ENCODE measurements around the gene ETFA. TPM values are rescaled to one million over a fixed set of nuclear protein-coding genes. Genes with fewer than 3 reads are reported as not detected.

ETFA gene
- total RNA-seq, 1 experiment from 2014 or later = 362 TPM

DNA sequence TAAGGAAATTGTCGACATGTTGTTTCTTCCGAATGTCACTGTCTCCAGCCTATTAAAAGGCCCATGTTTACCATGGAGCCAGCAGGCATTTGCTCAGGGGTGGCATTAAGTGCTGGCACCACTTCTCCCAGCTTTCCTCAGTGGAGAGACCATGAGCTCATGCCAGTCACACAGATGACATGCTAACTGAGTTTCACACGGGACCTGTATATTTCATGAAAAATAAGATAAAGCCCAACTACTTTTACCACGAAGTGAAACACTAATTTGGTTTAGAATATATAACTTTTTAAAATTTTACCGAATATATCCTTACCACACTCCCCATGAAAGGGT, 93.4 kb downstream of the ETFA start:
- H3K27me3 ChIP-seq = no peaks in the 10 kb centered on the region
- H3K9me3 ChIP-seq = no peaks in the 10 kb centered on the region
- DNase-seq = no peak
- H3K36me3 ChIP-seq = peaks cover 50% of the 10 kb centered on the region
- H3K4me3 ChIP-seq = no peak overlapping the region

DNA sequence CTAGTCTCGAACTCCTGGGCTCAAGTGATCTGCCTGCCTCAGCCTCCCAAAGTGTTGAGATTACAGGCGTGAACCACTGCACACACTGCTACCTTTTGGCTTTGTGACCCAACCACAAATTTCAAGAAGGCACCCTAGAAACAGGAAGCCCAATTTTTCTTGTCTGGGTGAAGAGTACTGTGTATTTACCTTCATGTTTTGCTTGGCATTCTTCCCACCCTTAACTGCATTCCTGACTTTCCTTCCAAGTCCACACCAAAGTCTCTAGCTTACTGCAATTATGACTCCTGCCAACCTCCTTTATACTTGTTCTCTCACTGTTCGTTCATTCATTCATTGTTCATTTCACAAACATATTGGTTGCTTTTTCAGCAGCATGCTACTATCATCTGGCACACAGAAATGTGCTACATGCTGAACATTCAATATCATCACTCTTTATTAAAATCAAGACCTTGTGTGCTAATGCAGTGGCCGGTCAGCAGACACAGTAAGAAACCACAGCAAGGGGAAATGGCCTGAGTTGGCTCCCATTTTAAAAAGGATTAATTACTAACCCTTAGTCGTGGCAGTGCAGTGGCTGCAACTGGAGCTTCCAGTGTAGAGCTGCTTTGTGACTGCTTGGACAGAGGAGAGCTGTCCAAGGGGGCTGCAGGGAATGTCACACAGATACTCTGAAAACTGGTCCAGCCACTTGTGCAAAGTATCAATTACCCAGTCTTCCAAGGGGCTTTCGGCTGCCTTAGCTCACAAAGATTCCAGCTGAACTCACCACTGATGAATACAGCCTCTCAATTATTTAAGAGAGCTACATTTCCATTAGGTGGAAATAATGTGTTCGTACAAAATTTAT, 94.0 kb downstream of the ETFA start:
- H3K9me3 ChIP-seq = no peaks in the 10 kb centered on the region
- DNase-seq = no peak
- peaks cover 55% of the 10 kb centered on the region for H3K36me3 ChIP-seq
- no peaks in the 10 kb centered on the region for H3K27me3 ChIP-seq
- no peak overlapping the region for H3K4me3 ChIP-seq

GRCh38 chr15:76215634-76216033, 95.6 kb downstream of the ETFA start:
- Histone ChIP-seq H3K4me3 (no peak overlapping the region), H3K27me3 (no peaks in the 10 kb centered on the region), H3K36me3 (peaks cover 66% of the 10 kb centered on the region), H3K9me3 (no peaks in the 10 kb centered on the region)
- no peak for DNase-seq

DNA sequence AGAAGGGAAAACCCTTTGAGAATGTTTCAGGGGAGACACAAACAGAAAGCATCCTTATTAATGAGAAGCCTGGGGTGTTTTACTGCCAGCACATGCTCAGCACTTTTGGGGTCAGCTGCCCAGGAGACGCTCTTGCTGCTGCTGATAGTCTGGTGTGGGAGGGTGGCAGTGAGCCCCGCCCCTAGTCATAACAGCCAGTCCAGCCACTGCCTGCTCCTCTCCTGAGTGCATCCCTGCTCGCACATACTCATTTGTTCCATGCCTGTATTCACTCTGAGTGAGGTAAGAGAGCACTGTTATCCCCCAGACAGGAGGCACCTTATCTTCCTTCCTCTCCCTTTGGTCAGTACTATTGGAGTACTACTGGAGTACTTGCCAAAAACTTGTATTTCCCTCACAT, 101.3 kb downstream of the ETFA start:
- H3K4me3 ChIP-seq = no peak overlapping the region
- DNase-seq = no peak
- no peaks in the 10 kb centered on the region for H3K27me3 ChIP-seq
- peaks cover 80% of the 10 kb centered on the region for H3K36me3 ChIP-seq
- no peaks in the 10 kb centered on the region for H3K9me3 ChIP-seq

GRCh38 chr15:76209523-76209922, 101.7 kb downstream of the ETFA start:
- Histone ChIP-seq H3K9me3 (no peaks in the 10 kb centered on the region), H3K36me3 (peaks cover 78% of the 10 kb centered on the region), H3K27me3 (no peaks in the 10 kb centered on the region), H3K4me3 (no peak overlapping the region)
- DNase-seq = no peak

- Histone ChIP-seq H3K27me3 (no peaks in the 10 kb centered on the region), H3K9me3 (no peaks in the 10 kb centered on the region), H3K4me3 (no peak overlapping the region), H3K36me3 (peaks cover 74% of the 10 kb centered on the region)
- no peak for DNase-seq
Observed at GRCh38 chr15:76208786-76209424, 102.4 kb downstream of the ETFA start.

GRCh38 chr15:76208084-76208785, 103.0 kb downstream of the ETFA start:
- no peak overlapping the region for H3K4me3 ChIP-seq
- no peaks in the 10 kb centered on the region for H3K9me3 ChIP-seq
- H3K27me3 ChIP-seq = no peaks in the 10 kb centered on the region
- peaks cover 69% of the 10 kb centered on the region for H3K36me3 ChIP-seq
- DNase-seq = no peak

DNA sequence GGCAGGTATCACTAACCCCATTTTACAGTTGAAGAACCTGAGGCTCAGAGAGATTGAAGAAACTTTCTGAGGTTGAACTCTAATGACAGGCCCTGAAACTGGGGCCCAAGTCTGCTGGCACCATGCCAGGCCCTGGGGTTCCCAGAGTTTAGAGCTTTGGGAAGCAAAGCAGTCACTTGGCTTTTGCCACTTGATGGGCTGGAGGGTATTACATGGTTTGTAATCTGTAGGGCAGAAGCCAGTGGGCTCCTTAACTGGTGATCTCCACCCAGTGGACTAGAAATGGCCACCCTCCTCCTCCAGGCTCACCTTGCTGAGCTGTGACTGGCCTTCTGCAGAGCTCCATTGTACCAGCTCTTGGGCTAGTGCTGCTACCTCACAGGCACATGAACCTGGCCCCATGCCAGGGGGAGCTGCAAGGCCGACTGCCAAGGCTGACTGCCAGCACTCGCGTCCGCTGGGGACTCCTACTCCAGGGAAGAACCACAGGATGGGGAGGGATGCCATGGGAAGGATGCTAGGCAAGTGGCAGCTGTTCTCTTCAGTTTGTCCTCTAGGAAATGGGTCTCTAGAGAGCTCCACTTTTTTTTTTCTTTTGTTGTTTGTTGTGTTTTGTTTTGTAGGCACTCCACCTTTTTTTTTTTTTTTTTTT, 104.8 kb downstream of the ETFA start:
- H3K9me3 ChIP-seq = no peaks in the 10 kb centered on the region
- DNase-seq = peak; percentile 89
- H3K36me3 ChIP-seq = peaks cover 53% of the 10 kb centered on the region
- no peak overlapping the region for H3K4me3 ChIP-seq
- H3K27me3 ChIP-seq = no peaks in the 10 kb centered on the region

DNA sequence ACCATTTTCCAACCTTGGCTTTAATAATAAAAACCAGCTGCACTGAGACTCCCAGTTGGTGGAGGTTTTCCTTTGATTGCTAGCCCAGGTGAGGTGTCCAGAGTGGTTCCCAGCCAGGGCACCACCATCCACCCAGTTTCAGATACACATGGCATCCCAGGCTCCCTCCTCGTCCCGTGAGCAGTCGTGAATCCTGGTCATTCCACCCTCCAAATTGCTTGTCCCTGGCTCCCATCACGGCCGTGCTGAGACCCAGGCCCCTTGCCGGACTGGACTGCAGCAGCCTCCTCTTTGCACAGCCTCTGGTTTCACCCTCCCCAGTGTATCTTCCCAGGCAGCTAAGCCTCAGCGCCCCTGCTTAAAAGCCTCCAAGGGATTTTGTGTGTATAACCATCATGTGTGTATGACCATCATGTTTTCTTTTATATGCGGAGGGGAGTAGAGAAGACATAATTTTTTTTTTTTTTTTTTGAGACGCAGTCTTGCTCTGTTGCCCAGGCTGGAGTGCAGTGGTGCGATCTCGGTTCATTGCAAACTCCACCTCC, 106.3 kb downstream of the ETFA start:
- Histone ChIP-seq H3K9me3 (no peaks in the 10 kb centered on the region), H3K4me3 (no peak overlapping the region), H3K27me3 (no peaks in the 10 kb centered on the region), H3K36me3 (peaks cover 40% of the 10 kb centered on the region)
- DNase-seq = no peak

GRCh38 chr15:76204109-76204845, 107.0 kb downstream of the ETFA start:
- no peaks in the 10 kb centered on the region for H3K27me3 ChIP-seq
- DNase-seq = no peak
- H3K36me3 ChIP-seq = peaks cover 33% of the 10 kb centered on the region
- no peaks in the 10 kb centered on the region for H3K9me3 ChIP-seq
- H3K4me3 ChIP-seq = no peak overlapping the region

- DNase-seq = no peak
- no peaks in the 10 kb centered on the region for H3K9me3 ChIP-seq
- no peak overlapping the region for H3K4me3 ChIP-seq
- no peaks in the 10 kb centered on the region for H3K27me3 ChIP-seq
- H3K36me3 ChIP-seq = peaks cover 31% of the 10 kb centered on the region
Observed at GRCh38 chr15:76203346-76204108, 107.7 kb downstream of the ETFA start.

GRCh38 chr15:76201536-76202255, 109.6 kb downstream of the ETFA start:
- H3K4me3 ChIP-seq = no peak overlapping the region
- no peaks in the 10 kb centered on the region for H3K9me3 ChIP-seq
- peaks cover 22% of the 10 kb centered on the region for H3K36me3 ChIP-seq
- no peaks in the 10 kb centered on the region for H3K27me3 ChIP-seq
- DNase-seq = no peak

GRCh38 chr15:76200641-76201105, 110.6 kb downstream of the ETFA start:
- peaks cover 15% of the 10 kb centered on the region for H3K36me3 ChIP-seq
- H3K27me3 ChIP-seq = no peaks in the 10 kb centered on the region
- no peak for DNase-seq
- H3K4me3 ChIP-seq = no peak overlapping the region
- no peaks in the 10 kb centered on the region for H3K9me3 ChIP-seq

GRCh38 chr15:76200083-76200465, 111.2 kb downstream of the ETFA start:
- no peak overlapping the region for H3K4me3 ChIP-seq
- DNase-seq = no peak
- no peaks in the 10 kb centered on the region for H3K27me3 ChIP-seq
- peaks cover 11% of the 10 kb centered on the region for H3K36me3 ChIP-seq
- H3K9me3 ChIP-seq = no peaks in the 10 kb centered on the region
